Esophagus muscularis mucosa (tissue), 3 donors: ENCODE measurements around the gene PDCD5.

ENCODE experiments used
- POLR2A ChIP-seq: fragments of 450-650 bp; IDR thresholded peaks from one replicate; pipeline ENCODE4 v1.6.1; 2017; ENCODE audit warnings: antibody characterized with exemption, moderate library complexity, mild to moderate bottlenecking, low read depth
- TF ChIP-seq, protein P1 (sequence below), 3 experiments: fragments of 200-600 bp in 2 of 3; fragments of 450-650 bp in 1 of 3; sonication (generic) in 2 of 3; IDR thresholded peaks; one replicate each; pipeline ENCODE4 v1.5.1; 2017 to 2019; ENCODE audit warnings: antibody characterized with exemption in 3 of 3, mild to moderate bottlenecking in 2 of 3, moderate library complexity in 1 of 3

DNA sequence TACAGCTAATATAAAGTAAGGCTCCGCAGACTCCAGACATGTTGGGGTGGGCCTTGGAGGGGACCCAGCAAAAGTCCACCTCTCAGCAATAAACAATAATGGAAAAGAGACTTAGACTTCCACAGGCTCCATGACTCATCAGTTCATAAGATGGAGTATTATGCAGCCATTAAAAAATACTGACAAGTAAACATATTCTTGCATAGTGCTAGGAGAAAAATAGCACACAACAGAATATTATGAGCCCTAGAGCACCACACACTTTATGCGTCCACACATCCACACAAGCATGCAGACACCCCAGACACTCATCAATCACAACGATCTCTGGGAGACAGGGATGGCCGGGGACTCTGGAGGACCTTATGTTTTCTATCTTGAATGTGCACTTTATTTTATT, 46.0 kb downstream of the PDCD5 start:
- TF ChIP-seq, protein P1, sequence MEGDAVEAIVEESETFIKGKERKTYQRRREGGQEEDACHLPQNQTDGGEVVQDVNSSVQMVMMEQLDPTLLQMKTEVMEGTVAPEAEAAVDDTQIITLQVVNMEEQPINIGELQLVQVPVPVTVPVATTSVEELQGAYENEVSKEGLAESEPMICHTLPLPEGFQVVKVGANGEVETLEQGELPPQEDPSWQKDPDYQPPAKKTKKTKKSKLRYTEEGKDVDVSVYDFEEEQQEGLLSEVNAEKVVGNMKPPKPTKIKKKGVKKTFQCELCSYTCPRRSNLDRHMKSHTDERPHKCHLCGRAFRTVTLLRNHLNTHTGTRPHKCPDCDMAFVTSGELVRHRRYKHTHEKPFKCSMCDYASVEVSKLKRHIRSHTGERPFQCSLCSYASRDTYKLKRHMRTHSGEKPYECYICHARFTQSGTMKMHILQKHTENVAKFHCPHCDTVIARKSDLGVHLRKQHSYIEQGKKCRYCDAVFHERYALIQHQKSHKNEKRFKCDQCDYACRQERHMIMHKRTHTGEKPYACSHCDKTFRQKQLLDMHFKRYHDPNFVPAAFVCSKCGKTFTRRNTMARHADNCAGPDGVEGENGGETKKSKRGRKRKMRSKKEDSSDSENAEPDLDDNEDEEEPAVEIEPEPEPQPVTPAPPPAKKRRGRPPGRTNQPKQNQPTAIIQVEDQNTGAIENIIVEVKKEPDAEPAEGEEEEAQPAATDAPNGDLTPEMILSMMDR (IDR thresholded peaks at IDR 0.05), result no peak
- no peak for TF ChIP-seq POLR2A
